ENCODE data around the gene PDLIM3. TPM values are rescaled to one million over a fixed set of nuclear protein-coding genes. Genes with fewer than 3 reads are reported as not detected.

The PDLIM3 gene
- total RNA-seq, 3 donors from 2014 or later (not counting 1 experiment from before 2014, with no cell fraction given), result not detected

- Mint-ChIP-seq H3K9me3 (no peaks in the 10 kb centered on the region), H3K27me3 (ENCODE audit: low read depth in 2 of 2) (peaks cover 35 to 69% of the 10 kb centered on the region in 2 donors), H3K36me3 (no peaks in the 10 kb centered on the region), H3K4me1 (no peaks in the 10 kb centered on the region), H3K4me3 (no peak overlapping the region), H3K27ac (no peak overlapping the region)
- H3K4me3 ChIP-seq (ENCODE audit: low read length), result no peak overlapping the region
- intact Hi-C loops (cut with micrococcal nuclease), result no loop called here
- WGBS (ENCODE audit: insufficient coverage), result 62% methylated on average over 13 of the region's 15 CpGs
- peaks cover 8% of the 10 kb centered on the region for H3K27me3 ChIP-seq (ENCODE audit: control insufficient read depth, insufficient read depth, low read length)
- H3K4me1 ChIP-seq (ENCODE audit: control insufficient read depth, insufficient read depth, low read length), result no peaks in the 10 kb centered on the region
- DNase-seq, result no peak
- no peaks in the 10 kb centered on the region for H3K9me3 ChIP-seq (ENCODE audit: control insufficient read depth, insufficient read depth, low read length)
- ATAC-seq, result no peak
- no peaks in the 10 kb centered on the region for H3K36me3 ChIP-seq (ENCODE audit: control insufficient read depth, insufficient read depth, low read length)
- H3K27ac ChIP-seq (ENCODE audit: low read length), result no peak overlapping the region
- no peak for TF ChIP-seq CTCF (IDR thresholded peaks at IDR 0.05)
These were observed 55.1 kb downstream of the PDLIM3 start for GRCh38 chr4:185480016-185480732.

GRCh38 chr4:185479507-185479971, 55.8 kb downstream of the PDLIM3 start:
- WGBS (ENCODE audit: insufficient coverage), result 40% methylated on average over 1 of the region's 1 CpG
- H3K9me3 Mint-ChIP-seq, result no peaks in the 10 kb centered on the region
- H3K4me3 Mint-ChIP-seq, result no peak overlapping the region
- ATAC-seq (no peak), DNase-seq (no peak)
- no peaks in the 10 kb centered on the region for H3K36me3 Mint-ChIP-seq
- Histone ChIP-seq H3K4me1 (ENCODE audit: control insufficient read depth, insufficient read depth, low read length) (no peaks in the 10 kb centered on the region), H3K27ac (ENCODE audit: low read length) (no peak overlapping the region), H3K4me3 (ENCODE audit: low read length) (no peak overlapping the region), H3K36me3 (ENCODE audit: control insufficient read depth, insufficient read depth, low read length) (no peaks in the 10 kb centered on the region), H3K27me3 (ENCODE audit: control insufficient read depth, insufficient read depth, low read length) (peaks cover 10% of the 10 kb centered on the region), H3K9me3 (ENCODE audit: control insufficient read depth, insufficient read depth, low read length) (no peaks in the 10 kb centered on the region)
- peaks cover 35 to 64% of the 10 kb centered on the region in 2 donors for H3K27me3 Mint-ChIP-seq (ENCODE audit: low read depth in 2 of 2)
- intact Hi-C loops (cut with micrococcal nuclease), result no loop called here
- H3K27ac Mint-ChIP-seq, result no peak overlapping the region
- H3K4me1 Mint-ChIP-seq, result no peaks in the 10 kb centered on the region
- TF ChIP-seq CTCF (IDR thresholded peaks at IDR 0.05), result no peak

- no peak overlapping the region for H3K27ac ChIP-seq (ENCODE audit: low read length)
- DNase-seq (no peak), ATAC-seq (no peak)
- intact Hi-C loops (cut with micrococcal nuclease), result no loop called here
- Mint-ChIP-seq H3K9me3 (no peaks in the 10 kb centered on the region), H3K27me3 (ENCODE audit: low read depth in 2 of 2) (peaks cover 22 to 28% of the 10 kb centered on the region in 2 donors), H3K4me1 (peaks cover 12 to 17% of the 10 kb centered on the region in 2 donors), H3K27ac (no peak overlapping the region), H3K4me3 (no peak overlapping the region), H3K36me3 (no peaks in the 10 kb centered on the region)
- H3K27me3 ChIP-seq (ENCODE audit: control insufficient read depth, insufficient read depth, low read length), result peaks cover 10% of the 10 kb centered on the region
- H3K36me3 ChIP-seq (ENCODE audit: control insufficient read depth, insufficient read depth, low read length), result no peaks in the 10 kb centered on the region
- no peaks in the 10 kb centered on the region for H3K9me3 ChIP-seq (ENCODE audit: control insufficient read depth, insufficient read depth, low read length)
- peaks cover 17% of the 10 kb centered on the region for H3K4me1 ChIP-seq (ENCODE audit: control insufficient read depth, insufficient read depth, low read length)
- 94% methylated on average over 8 of the region's 8 CpGs for WGBS (ENCODE audit: insufficient coverage)
- no peak overlapping the region for H3K4me3 ChIP-seq (ENCODE audit: low read length)
- no peak for TF ChIP-seq CTCF (IDR thresholded peaks at IDR 0.05)
These were observed 62.1 kb downstream of the PDLIM3 start for GRCh38 chr4:185473247-185473646.
